Measurements from ENCODE around the gene PISD.

The PISD gene

DNA sequence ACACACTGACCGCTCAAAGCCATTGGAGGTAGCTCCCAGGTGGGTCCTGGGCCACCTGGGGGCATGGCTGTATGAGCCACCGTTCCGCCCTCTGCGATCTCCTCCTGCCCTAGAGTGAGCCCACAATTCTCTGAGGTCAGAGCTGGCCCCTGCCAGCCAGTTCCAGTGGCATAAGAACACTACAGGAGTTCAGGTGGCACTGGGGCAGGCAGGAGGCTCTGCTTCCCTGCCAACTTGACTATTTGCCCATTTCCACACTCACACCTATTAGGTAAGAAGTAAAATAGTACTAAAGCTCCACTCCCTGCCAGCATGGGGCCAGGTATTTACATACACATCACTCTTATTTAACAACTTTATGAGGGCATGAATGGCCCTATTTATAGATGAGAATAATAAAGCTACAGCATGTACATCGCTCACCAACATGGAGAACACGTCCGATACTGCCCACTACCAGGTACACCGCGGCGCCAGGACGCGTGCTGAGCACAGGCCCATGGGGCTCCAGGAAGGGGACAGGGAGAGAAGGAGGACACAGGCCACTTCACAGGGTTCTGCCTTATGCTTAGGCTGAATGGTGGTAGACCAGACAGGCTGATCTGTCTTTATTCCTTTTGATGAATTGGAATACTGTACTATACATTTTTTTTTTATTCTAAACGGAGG, 26.2 kb downstream of the PISD start:
- DNase-seq (ENCODE audit: low read depth in 1 of 2, low spot score in 1 of 2), result no peak
- no peak overlapping the region for H3K4me3 ChIP-seq (replicated peaks; ENCODE audit: insufficient read depth, low read length)
- H3K27ac ChIP-seq (replicated peaks), result no peak overlapping the region
- no peaks in the 10 kb centered on the region for H3K27me3 ChIP-seq (ENCODE audit: insufficient read depth, poor library complexity, severe bottlenecking)
- no peak for TF ChIP-seq GABPA (IDR thresholded peaks at IDR 0.05; ENCODE audit: low read depth)
- TF ChIP-seq, protein P1, sequence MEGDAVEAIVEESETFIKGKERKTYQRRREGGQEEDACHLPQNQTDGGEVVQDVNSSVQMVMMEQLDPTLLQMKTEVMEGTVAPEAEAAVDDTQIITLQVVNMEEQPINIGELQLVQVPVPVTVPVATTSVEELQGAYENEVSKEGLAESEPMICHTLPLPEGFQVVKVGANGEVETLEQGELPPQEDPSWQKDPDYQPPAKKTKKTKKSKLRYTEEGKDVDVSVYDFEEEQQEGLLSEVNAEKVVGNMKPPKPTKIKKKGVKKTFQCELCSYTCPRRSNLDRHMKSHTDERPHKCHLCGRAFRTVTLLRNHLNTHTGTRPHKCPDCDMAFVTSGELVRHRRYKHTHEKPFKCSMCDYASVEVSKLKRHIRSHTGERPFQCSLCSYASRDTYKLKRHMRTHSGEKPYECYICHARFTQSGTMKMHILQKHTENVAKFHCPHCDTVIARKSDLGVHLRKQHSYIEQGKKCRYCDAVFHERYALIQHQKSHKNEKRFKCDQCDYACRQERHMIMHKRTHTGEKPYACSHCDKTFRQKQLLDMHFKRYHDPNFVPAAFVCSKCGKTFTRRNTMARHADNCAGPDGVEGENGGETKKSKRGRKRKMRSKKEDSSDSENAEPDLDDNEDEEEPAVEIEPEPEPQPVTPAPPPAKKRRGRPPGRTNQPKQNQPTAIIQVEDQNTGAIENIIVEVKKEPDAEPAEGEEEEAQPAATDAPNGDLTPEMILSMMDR (IDR thresholded peaks at IDR 0.05; ENCODE audit: insufficient read depth, low read length), result no peak
- no peak for TF ChIP-seq POLR2AphosphoS5 (IDR thresholded peaks at IDR 0.05; ENCODE audit: low read depth)
- no peak for TF ChIP-seq SPI1 (IDR thresholded peaks at IDR 0.05; ENCODE audit: borderline replicate concordance, low read depth)
- TF ChIP-seq, protein P2, sequence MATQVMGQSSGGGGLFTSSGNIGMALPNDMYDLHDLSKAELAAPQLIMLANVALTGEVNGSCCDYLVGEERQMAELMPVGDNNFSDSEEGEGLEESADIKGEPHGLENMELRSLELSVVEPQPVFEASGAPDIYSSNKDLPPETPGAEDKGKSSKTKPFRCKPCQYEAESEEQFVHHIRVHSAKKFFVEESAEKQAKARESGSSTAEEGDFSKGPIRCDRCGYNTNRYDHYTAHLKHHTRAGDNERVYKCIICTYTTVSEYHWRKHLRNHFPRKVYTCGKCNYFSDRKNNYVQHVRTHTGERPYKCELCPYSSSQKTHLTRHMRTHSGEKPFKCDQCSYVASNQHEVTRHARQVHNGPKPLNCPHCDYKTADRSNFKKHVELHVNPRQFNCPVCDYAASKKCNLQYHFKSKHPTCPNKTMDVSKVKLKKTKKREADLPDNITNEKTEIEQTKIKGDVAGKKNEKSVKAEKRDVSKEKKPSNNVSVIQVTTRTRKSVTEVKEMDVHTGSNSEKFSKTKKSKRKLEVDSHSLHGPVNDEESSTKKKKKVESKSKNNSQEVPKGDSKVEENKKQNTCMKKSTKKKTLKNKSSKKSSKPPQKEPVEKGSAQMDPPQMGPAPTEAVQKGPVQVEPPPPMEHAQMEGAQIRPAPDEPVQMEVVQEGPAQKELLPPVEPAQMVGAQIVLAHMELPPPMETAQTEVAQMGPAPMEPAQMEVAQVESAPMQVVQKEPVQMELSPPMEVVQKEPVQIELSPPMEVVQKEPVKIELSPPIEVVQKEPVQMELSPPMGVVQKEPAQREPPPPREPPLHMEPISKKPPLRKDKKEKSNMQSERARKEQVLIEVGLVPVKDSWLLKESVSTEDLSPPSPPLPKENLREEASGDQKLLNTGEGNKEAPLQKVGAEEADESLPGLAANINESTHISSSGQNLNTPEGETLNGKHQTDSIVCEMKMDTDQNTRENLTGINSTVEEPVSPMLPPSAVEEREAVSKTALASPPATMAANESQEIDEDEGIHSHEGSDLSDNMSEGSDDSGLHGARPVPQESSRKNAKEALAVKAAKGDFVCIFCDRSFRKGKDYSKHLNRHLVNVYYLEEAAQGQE (IDR thresholded peaks at IDR 0.05; ENCODE audit: insufficient replicate concordance, low read depth), result no peak

DNA sequence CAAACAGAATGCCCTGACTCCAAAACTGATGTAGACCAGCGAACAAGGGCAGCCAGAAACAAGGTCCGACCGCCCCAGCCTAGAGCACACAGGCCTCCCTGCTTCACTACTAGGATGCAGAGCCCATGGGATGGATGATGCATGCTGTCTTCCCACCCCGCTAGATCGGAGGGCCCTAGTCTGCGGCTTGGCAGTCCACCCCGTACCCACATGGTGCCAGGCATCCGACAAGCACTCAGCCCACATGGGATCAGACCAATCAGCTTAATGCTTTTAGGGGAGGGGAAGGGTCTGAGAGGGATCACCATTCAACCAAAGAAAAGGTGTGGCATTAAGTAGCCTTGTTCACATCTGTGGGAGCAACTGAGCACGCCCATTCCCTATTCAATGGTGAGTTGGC, 30.6 kb downstream of the PISD start:
- H3K4me3 ChIP-seq (replicated peaks; ENCODE audit: insufficient read depth, low read length), result peak overlapping the region; percentile 61
- DNase-seq (ENCODE audit: low read depth in 1 of 2, low spot score in 1 of 2), result no peak
- TF ChIP-seq, protein P2 (IDR thresholded peaks at IDR 0.05; ENCODE audit: insufficient replicate concordance, low read depth), result no peak
- no peak for TF ChIP-seq SPI1 (IDR thresholded peaks at IDR 0.05; ENCODE audit: borderline replicate concordance, low read depth)
- H3K27ac ChIP-seq (replicated peaks), result peak overlapping the region; percentile 84
- no peaks in the 10 kb centered on the region for H3K27me3 ChIP-seq (ENCODE audit: insufficient read depth, poor library complexity, severe bottlenecking)

DNA sequence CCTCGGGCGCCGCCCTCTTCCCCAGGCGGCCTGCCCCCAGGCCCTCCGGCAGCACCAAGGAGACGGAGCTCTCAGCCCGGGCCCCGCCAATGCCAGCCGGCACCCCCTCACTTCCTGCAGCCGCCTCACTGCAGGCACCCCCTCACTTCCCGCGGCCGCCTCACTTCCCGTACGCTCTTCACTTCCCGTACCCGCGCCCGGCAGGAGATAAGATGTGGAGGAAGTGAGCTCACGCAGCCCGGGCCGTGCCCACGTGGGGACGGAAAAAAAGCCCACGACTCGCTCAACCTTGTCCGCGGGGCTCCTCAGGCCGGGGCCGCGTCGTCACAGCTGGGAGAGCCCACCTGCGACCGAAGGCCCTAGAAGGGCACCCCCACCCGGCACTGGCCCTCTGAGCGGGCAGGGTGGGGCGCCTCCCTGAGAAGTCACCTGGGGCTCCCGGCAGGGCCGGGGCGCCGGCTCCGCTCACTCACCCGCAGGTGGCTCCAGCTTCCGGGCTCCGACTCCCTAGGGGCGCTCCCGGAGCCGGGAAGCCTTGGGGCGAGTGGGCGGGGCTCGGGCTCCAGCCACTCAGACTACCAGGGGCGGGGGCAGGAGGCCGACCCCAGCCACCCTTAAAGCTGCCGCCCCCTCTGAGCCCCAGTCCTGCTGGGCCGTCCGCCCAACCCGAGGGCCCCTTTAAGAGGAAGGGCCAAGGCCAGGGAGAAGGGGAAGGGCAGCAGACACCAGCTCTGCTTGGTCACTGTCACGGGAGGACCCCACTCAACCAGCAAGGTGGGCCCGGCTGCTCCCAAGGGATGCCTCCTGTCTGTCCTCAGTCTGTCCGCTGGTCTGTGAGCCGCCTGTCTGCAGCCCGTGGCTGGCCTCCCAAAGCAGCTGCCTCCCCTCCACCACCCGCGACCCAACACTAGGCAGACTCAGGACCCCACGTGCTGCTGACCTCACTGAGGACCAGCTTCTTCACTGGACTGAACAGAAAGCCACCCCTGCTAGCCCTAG, 31.4 kb downstream of the PISD start:
- Histone ChIP-seq H3K27ac (replicated peaks) (peak overlapping the region; percentile 84), H3K4me3 (replicated peaks; ENCODE audit: insufficient read depth, low read length) (peak overlapping the region; percentile 61), H3K27me3 (ENCODE audit: insufficient read depth, poor library complexity, severe bottlenecking) (no peaks in the 10 kb centered on the region)
- DNase-seq (ENCODE audit: low read depth in 1 of 2, low spot score in 1 of 2), result peak; percentile 84 to 90
- peak; percentile 85 for TF ChIP-seq SPI1 (IDR thresholded peaks at IDR 0.05; ENCODE audit: borderline replicate concordance, low read depth)
- TF ChIP-seq, protein P2 (IDR thresholded peaks at IDR 0.05; ENCODE audit: insufficient replicate concordance, low read depth), result no peak
- TF ChIP-seq, protein P1 (IDR thresholded peaks at IDR 0.05; ENCODE audit: insufficient read depth, low read length), result no peak
- peak; percentile 52; the same call in 1 of the 2 replicates for TF ChIP-seq GABPA (IDR thresholded peaks at IDR 0.05; ENCODE audit: low read depth)
- TF ChIP-seq POLR2AphosphoS5 (IDR thresholded peaks at IDR 0.05; ENCODE audit: low read depth), result peak; percentile 60; the same call in 1 of the 2 replicates

Data from HL-60 (cell line).